Suprapubic skin (tissue), 4 donors: Measurements from ENCODE around the gene OXCT1. TPM values are rescaled to one million over a fixed set of nuclear protein-coding genes. Genes with fewer than 3 reads are reported as not detected.

Experiments used
- DNase-seq, 2 donors: peaks; one replicate each; pipeline ENCODE4 v3.0.0-alpha.2; 2019; ENCODE audit warnings: low spot score in 2 of 2
- H3K27ac ChIP-seq: fragments of 200-600 bp; sonication (generic); one replicate; pipeline ENCODE4 v1.5.1; 2019
- H3K27me3 ChIP-seq: fragments of 200-600 bp; sonication (generic); one replicate; pipeline ENCODE4 v1.5.1; 2019
- H3K36me3 ChIP-seq: fragments of 200-600 bp; sonication (generic); one replicate; pipeline ENCODE4 v1.5.1; 2019
- H3K4me1 ChIP-seq: fragments of 200-600 bp; sonication (generic); one replicate; pipeline ENCODE4 v1.5.1; 2019
- H3K4me3 ChIP-seq: fragments of 200-600 bp; sonication (generic); one replicate; pipeline ENCODE4 v1.5.1; 2019; ENCODE audit warnings: mild to moderate bottlenecking
- H3K9me3 ChIP-seq: fragments of 200-600 bp; sonication (generic); one replicate; pipeline ENCODE4 v1.5.1; 2019
- EP300 ChIP-seq: sonication (generic); formaldehyde crosslinking; IDR thresholded peaks from one replicate; pipeline ENCODE4 v1.6.1; 2017; ENCODE audit warnings: antibody characterized with exemption
- POLR2A ChIP-seq, 2 donors: fragments of 450-650 bp; IDR thresholded peaks; one replicate each; pipeline ENCODE4 v1.6.1; 2017; ENCODE audit warnings: antibody characterized with exemption in 2 of 2, mild to moderate bottlenecking in 2 of 2, moderate library complexity in 2 of 2
- POLR2AphosphoS5 ChIP-seq, 3 donors: sonication (generic); formaldehyde crosslinking; IDR thresholded peaks; one replicate each; pipeline ENCODE4 v1.6.1; 2017; ENCODE audit warnings: antibody characterized with exemption in 3 of 3
- WGBS: methylation state at CpG from one replicate; pipeline ENCODE4 v1.1.5; 2018; 5-methylcytosine and 5-hydroxymethylcytosine counted together
- total RNA-seq, 4 donors: library from RNA; depleted of rRNA; stranded (reverse); fragments of >200 nt; gene quantifications; one replicate each; pipeline ENCODE4 v1.1.0, GENCODE V29; 2016
- TF ChIP-seq, protein P1 (sequence below), 2 donors: fragments of 200-600 bp in 1 of 2; fragments of 450-650 bp in 1 of 2; sonication (generic) in 1 of 2; IDR thresholded peaks; one replicate each; pipeline ENCODE4 v1.5.1; 2016 to 2019; ENCODE audit warnings: antibody characterized with exemption in 2 of 2, mild to moderate bottlenecking in 1 of 2, moderate library complexity in 1 of 2

Gene OXCT1
- total RNA-seq, 4 donors from 2014 or later = 17.4 to 71.9 (median 24.7) TPM

DNA sequence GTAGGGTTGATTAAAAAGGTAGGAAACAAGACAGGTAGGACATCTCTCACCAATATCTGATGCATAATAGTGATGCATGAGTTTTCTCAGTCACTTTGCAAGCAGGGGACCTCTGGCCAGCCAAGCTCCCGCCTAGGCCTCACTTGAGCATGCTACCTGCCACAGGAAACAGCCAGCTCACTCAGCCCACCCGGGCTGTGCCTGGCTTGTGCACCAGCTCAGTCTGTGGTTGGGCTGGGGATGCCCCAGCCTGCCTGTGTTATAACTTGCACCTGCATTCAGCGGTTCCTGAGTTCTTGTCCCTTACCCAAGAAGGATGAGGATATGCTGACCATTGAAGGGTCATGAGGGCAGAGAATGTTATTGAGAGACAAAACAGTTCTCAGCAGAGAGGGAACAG, 187.0 kb downstream of the OXCT1 start:
- Histone ChIP-seq H3K27ac (no peak overlapping the region), H3K36me3 (no peaks in the 10 kb centered on the region), H3K27me3 (no peaks in the 10 kb centered on the region), H3K4me1 (no peaks in the 10 kb centered on the region), H3K4me3 (no peak overlapping the region), H3K9me3 (no peaks in the 10 kb centered on the region)
- WGBS = 77% methylated on average over 3 of the region's 3 CpGs
- no peak for TF ChIP-seq POLR2A (IDR thresholded peaks at IDR 0.05)
- TF ChIP-seq, protein P1, sequence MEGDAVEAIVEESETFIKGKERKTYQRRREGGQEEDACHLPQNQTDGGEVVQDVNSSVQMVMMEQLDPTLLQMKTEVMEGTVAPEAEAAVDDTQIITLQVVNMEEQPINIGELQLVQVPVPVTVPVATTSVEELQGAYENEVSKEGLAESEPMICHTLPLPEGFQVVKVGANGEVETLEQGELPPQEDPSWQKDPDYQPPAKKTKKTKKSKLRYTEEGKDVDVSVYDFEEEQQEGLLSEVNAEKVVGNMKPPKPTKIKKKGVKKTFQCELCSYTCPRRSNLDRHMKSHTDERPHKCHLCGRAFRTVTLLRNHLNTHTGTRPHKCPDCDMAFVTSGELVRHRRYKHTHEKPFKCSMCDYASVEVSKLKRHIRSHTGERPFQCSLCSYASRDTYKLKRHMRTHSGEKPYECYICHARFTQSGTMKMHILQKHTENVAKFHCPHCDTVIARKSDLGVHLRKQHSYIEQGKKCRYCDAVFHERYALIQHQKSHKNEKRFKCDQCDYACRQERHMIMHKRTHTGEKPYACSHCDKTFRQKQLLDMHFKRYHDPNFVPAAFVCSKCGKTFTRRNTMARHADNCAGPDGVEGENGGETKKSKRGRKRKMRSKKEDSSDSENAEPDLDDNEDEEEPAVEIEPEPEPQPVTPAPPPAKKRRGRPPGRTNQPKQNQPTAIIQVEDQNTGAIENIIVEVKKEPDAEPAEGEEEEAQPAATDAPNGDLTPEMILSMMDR (IDR thresholded peaks at IDR 0.05) = no peak
- no peak for TF ChIP-seq POLR2AphosphoS5 (IDR thresholded peaks at IDR 0.05)
- no peak for TF ChIP-seq EP300
- DNase-seq = no peak

DNA sequence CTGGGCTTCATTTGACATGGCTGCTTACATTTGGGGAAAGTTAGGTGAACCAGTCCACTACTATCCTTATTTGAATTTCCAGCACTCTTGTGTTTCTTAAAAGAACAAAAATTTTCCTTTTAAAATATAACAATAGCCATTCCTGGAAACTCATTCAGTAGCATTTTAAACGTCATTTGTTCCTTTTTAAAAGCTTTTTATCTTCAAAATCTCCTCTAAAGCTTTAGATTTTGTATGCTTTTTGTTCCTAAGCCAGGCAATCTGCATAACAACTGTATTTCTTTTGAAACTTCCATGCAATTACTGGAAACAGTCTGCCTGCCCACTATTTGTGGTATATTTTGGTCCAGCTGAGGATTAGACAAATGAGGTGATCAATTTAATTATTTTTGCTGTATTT, 187.6 kb downstream of the OXCT1 start:
- WGBS = 20% methylated on average over 1 of the region's 1 CpG
- no peaks in the 10 kb centered on the region for H3K27me3 ChIP-seq
- no peak overlapping the region for H3K27ac ChIP-seq
- DNase-seq = no peak
- no peaks in the 10 kb centered on the region for H3K36me3 ChIP-seq
- H3K4me3 ChIP-seq = no peak overlapping the region
- TF ChIP-seq POLR2AphosphoS5 (IDR thresholded peaks at IDR 0.05) (no peak), POLR2A (IDR thresholded peaks at IDR 0.05) (no peak), EP300 (no peak)
- TF ChIP-seq, protein P1 (IDR thresholded peaks at IDR 0.05) = no peak
- H3K9me3 ChIP-seq = no peaks in the 10 kb centered on the region
- no peaks in the 10 kb centered on the region for H3K4me1 ChIP-seq

DNA sequence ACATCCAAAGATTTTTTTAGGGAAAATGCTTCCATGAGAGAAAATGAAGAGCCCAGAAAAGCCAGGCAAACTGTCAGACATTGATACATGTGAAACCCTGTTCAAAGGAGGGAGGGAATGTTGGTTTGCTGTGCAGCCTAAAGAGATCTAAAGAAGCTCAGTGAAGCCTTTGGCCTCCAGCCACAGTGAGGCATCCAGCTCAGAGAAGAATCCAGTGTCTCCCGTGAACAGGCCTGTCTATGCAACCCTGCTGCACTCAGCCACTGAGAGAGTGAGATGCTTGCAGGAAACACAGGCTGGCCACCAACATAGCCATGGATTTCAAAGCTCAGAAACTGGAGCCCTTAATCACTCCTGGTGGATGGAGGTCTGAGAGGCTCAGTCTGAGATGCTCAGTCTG, 188.4 kb downstream of the OXCT1 start:
- DNase-seq = no peak
- Histone ChIP-seq H3K27me3 (no peaks in the 10 kb centered on the region), H3K9me3 (no peaks in the 10 kb centered on the region), H3K36me3 (no peaks in the 10 kb centered on the region), H3K27ac (no peak overlapping the region), H3K4me1 (no peaks in the 10 kb centered on the region), H3K4me3 (no peak overlapping the region)
- TF ChIP-seq POLR2AphosphoS5 (IDR thresholded peaks at IDR 0.05) = no peak
- no peak for TF ChIP-seq POLR2A (IDR thresholded peaks at IDR 0.05)
- TF ChIP-seq, protein P1 (IDR thresholded peaks at IDR 0.05) = no peak
- TF ChIP-seq EP300 = no peak
- WGBS = 0% methylated on average over 1 of the region's 1 CpG

Other genes with a start within 250 kb of the OXCT1 start
- 10 to 100 TPM; 10.6 to 20.9 (median 16.9) TPM for gene RIMOC1, start 33.9 kb upstream of the OXCT1 start, total RNA-seq
- gene FBXO4, start 54.9 kb upstream of the OXCT1 start, total RNA-seq = 10 to 100 TPM in 1 of 4 donors, 1 to 10 TPM in 3; 8.7 to 16.4 (median 9.9) TPM